Ovary (tissue), 3 donors: ENCODE measurements around the gene CLK2.

ENCODE experiments used
- CTCF ChIP-seq, 3 donors: fragments of 450-650 bp in 2 of 3; fragments of 200-600 bp in 1 of 3; IDR thresholded peaks; one replicate each; pipeline versions ENCODE4 v1.5.1 to v1.8.0; 2016 to 2022; ENCODE audit warnings: antibody characterized with exemption in 3 of 3, mild to moderate bottlenecking in 1 of 3
- EP300 ChIP-seq: sonication (generic); formaldehyde crosslinking; IDR thresholded peaks from one replicate; pipeline ENCODE4 v1.6.1; 2017; ENCODE audit warnings: antibody characterized with exemption
- POLR2A ChIP-seq: fragments of 450-650 bp; IDR thresholded peaks from one replicate; pipeline ENCODE4 v1.6.1; 2017; ENCODE audit warnings: antibody characterized with exemption, mild to moderate bottlenecking, moderate library complexity
- donor health status: DM: no; HTN: no; CAD: no.

DNA sequence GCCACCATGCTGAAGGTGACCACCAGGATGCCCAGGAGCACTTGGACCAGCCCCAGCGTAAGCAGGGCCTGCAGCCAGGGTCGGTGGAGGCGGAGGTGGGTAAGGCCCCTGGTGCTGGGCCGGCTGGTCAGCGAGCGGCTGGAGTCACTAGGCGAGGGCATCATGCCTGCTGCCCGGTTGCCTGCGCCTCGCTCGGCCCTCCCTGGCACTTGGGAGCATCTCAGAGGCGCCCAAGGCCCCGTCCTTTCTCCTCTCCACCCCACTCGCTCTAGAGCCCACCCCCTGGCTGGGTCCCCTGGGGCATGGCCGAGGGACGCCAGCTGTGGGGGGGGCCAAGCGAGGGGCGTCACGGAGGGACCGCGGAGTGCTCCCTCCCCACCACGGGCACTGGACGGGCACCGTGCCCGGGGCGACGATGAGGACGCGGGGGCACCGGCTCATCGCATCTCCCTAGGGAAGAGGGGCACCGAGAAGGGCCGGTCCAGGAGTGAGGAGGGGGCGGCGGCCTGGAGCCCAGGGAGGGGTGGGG lies 18.5 kb downstream of the CLK2 start:
- no peak for TF ChIP-seq CTCF (IDR thresholded peaks at IDR 0.05)
- no peak for TF ChIP-seq POLR2A
- no peak for TF ChIP-seq EP300
